GM23338 (cell line): ENCODE data around the gene ALDH5A1. TPM values are rescaled to one million over a fixed set of nuclear protein-coding genes. Genes with fewer than 3 reads are reported as not detected.

Experiments
- ATAC-seq: fragments of 200-7000 bp; cut with Tn5 transposase; 3 replicates; pipeline ENCODE4 v1.9.1; 2020
- DNase-seq: peaks from one replicate; pipeline ENCODE4 v3.0.0-alpha.2; 2015; ENCODE audit warnings: low spot score
- H2AFZ ChIP-seq: fragments of 200-600 bp; sonication (generic); 2 replicates; pipeline ENCODE4 v1.8.0; 2016; ENCODE audit warnings: antibody characterized with exemption, mild to moderate bottlenecking, moderate library complexity
- H3F3A ChIP-seq: fragments of 200-600 bp; sonication (generic); replicated peaks from 2 replicates; pipeline ENCODE4 v1.8.0; 2017; ENCODE audit warnings: antibody characterized with exemption, mixed run types, low read depth
- H3K27ac ChIP-seq: fragments of 200-600 bp; sonication (generic); 2 replicates; pipeline ENCODE4 v1.6.1; 2016; ENCODE audit warnings: low read depth
- H3K27me3 ChIP-seq: fragments of 200-600 bp; sonication (generic); 2 replicates; pipeline ENCODE4 v1.8.0; 2016; ENCODE audit warnings: mild to moderate bottlenecking, mixed run types, moderate library complexity; ENCODE audit not compliant: insufficient read depth
- H3K36me3 ChIP-seq: fragments of 200-600 bp; sonication (generic); 2 replicates; pipeline ENCODE4 v1.8.0; 2016; ENCODE audit warnings: mild to moderate bottlenecking; ENCODE audit not compliant: insufficient read depth
- H3K4me1 ChIP-seq: fragments of 200-600 bp; sonication (generic); 2 replicates; pipeline ENCODE4 v1.8.0; 2016; ENCODE audit warnings: mild to moderate bottlenecking, moderate library complexity; ENCODE audit not compliant: insufficient read depth
- H3K4me2 ChIP-seq: fragments of 200-600 bp; sonication (generic); 2 replicates; pipeline ENCODE4 v1.7.1; 2017; ENCODE audit warnings: mixed run types
- H3K4me3 ChIP-seq: fragments of 200-600 bp; sonication (generic); 2 replicates; pipeline ENCODE4 v1.6.1; 2016; ENCODE audit warnings: mixed run types
- H3K79me2 ChIP-seq: fragments of 200-600 bp; sonication (generic); replicated peaks from 2 replicates; pipeline ENCODE4 v1.8.0; 2017; ENCODE audit warnings: mild to moderate bottlenecking; ENCODE audit not compliant: insufficient read depth
- H3K9me2 ChIP-seq: fragments of 200-600 bp; sonication (generic); 2 replicates; pipeline ENCODE4 v1.8.0; 2017; ENCODE audit not compliant: insufficient read depth
- H4K20me1 ChIP-seq: fragments of 200-600 bp; sonication (generic); replicated peaks from 2 replicates; pipeline ENCODE4 v1.8.0; 2017; ENCODE audit warnings: mild to moderate bottlenecking; ENCODE audit not compliant: insufficient read depth
- H3K27ac Mint-ChIP-seq: 2 replicates; pipeline ENCODE4 v1.8.0; 2020; ENCODE audit warnings: inconsistent platforms, mild to moderate bottlenecking, moderate library complexity, mixed read lengths
- H3K27me3 Mint-ChIP-seq: 3 replicates; pipeline ENCODE4 v1.8.0; 2022; ENCODE audit warnings: low read depth, mild to moderate bottlenecking, moderate library complexity, mixed read lengths, inconsistent platforms; ENCODE audit not compliant: insufficient read depth, poor library complexity
- H3K36me3 Mint-ChIP-seq: 3 replicates; pipeline ENCODE4 v1.8.0; 2021; ENCODE audit warnings: low read depth, mild to moderate bottlenecking, inconsistent platforms, moderate library complexity, mixed read lengths
- H3K4me1 Mint-ChIP-seq: 3 replicates; pipeline ENCODE4 v1.8.0; 2020; ENCODE audit warnings: mild to moderate bottlenecking, inconsistent platforms, mixed read lengths
- H3K4me3 Mint-ChIP-seq: 3 replicates; pipeline ENCODE4 v1.8.0; 2021; ENCODE audit warnings: moderate library complexity, mild to moderate bottlenecking, inconsistent platforms, mixed read lengths
- H3K9me3 Mint-ChIP-seq: 3 replicates; pipeline ENCODE4 v1.8.0; 2020; ENCODE audit warnings: moderate library complexity, mild to moderate bottlenecking, inconsistent platforms, mixed read lengths
- CREB1 ChIP-seq: fragments of 250-450 bp; sonication (Bioruptor Pico); IDR thresholded peaks from 2 replicates; pipeline ENCODE4 v1.5.0; 2020; ENCODE audit warnings: low read depth, mild to moderate bottlenecking, moderate library complexity
- CTCF ChIP-seq, 2 experiments: fragments of 200-600 bp in 1 of 2; sonication (generic) in 1 of 2; conservative IDR thresholded peaks; 2 replicates each; pipeline versions ENCODE4 v1.5.1 to v1.6.1; 2016 to 2017; ENCODE audit warnings: antibody characterized with exemption in 2 of 2, low read depth in 2 of 2, mild to moderate bottlenecking in 2 of 2, moderate library complexity in 1 of 2
- ETS1 ChIP-seq: IDR thresholded peaks from 2 replicates; pipeline ENCODE4 v1.6.1; 2016; ENCODE audit warnings: antibody characterized with exemption
- EZH2 ChIP-seq: fragments of 200-600 bp; sonication (generic); IDR thresholded peaks from one replicate; pipeline ENCODE4 v1.8.0; 2017; ENCODE audit warnings: antibody characterized with exemption, mild to moderate bottlenecking, low read depth; ENCODE audit not compliant: unreplicated experiment
- EZH2phosphoT487 ChIP-seq: fragments of 200-600 bp; sonication (generic); IDR thresholded peaks from one replicate; pipeline ENCODE4 v1.8.1; 2018; ENCODE audit warnings: antibody characterized with exemption; ENCODE audit not compliant: unreplicated experiment
- JUNB ChIP-seq: IDR thresholded peaks from one replicate; pipeline ENCODE4 v1.6.1; 2016; ENCODE audit warnings: antibody characterized with exemption; ENCODE audit not compliant: unreplicated experiment
- NANOG ChIP-seq: IDR thresholded peaks from 2 replicates; pipeline ENCODE4 v1.6.1; 2016; ENCODE audit warnings: antibody characterized with exemption, borderline replicate concordance
- POLR2AphosphoS5 ChIP-seq: IDR thresholded peaks from 2 replicates; pipeline ENCODE4 v1.6.1; 2016; ENCODE audit warnings: antibody characterized with exemption, low read depth
- REST ChIP-seq: IDR thresholded peaks from one replicate; pipeline ENCODE4 v1.6.1; 2018; ENCODE audit warnings: antibody characterized with exemption; ENCODE audit not compliant: unreplicated experiment
- STAT1 ChIP-seq: IDR thresholded peaks from one replicate; pipeline ENCODE4 v1.6.1; 2016; ENCODE audit warnings: antibody characterized with exemption; ENCODE audit not compliant: unreplicated experiment
- ZNF114 ChIP-seq: fragments of 250-450 bp; sonication (Bioruptor Pico); IDR thresholded peaks from 2 replicates; pipeline ENCODE4 v1.5.0; 2020; ENCODE audit warnings: mild to moderate bottlenecking, moderate library complexity
- ZNF331 ChIP-seq: fragments of 250-450 bp; sonication (Bioruptor Pico); IDR thresholded peaks from 2 replicates; pipeline ENCODE4 v1.5.0; 2020; ENCODE audit warnings: low read depth, mild to moderate bottlenecking, moderate library complexity
- ZNF462 ChIP-seq: fragments of 250-450 bp; sonication (Bioruptor Pico); IDR thresholded peaks from 2 replicates; pipeline ENCODE4 v1.5.0; 2020; ENCODE audit warnings: mild to moderate bottlenecking, moderate library complexity
- polyA plus RNA-seq: library from polyadenylated mRNA; unstranded; fragments of >200 nt; fragmentation: Nextera tagmentation; extraction: Ambion mirVana; gene quantifications from 2 replicates; pipeline ENCODE4 v1.2.1, GENCODE V29; 2016
- total RNA-seq: library from RNA; depleted of rRNA; stranded (reverse); fragments of >200 nt; shearing (Covaris generic); gene quantifications from 2 replicates; pipeline ENCODE4 v1.2.3, GENCODE V29; 2014

Gene ALDH5A1
- total and polyA plus RNA-seq, 2 experiments from 2014 or later = 3.1 to 5.2 TPM

GRCh38 chr6:24480705-24481104, 14.1 kb upstream of the ALDH5A1 start:
- peaks cover 11% of the 10 kb centered on the region for H3K9me3 Mint-ChIP-seq
- TF ChIP-seq ZNF462 (CRISPR knock-in tag) = no peak
- no peak for TF ChIP-seq EZH2phosphoT487
- no peak for TF ChIP-seq STAT1
- no peak for TF ChIP-seq CREB1 (CRISPR knock-in tag)
- TF ChIP-seq CTCF (conservative IDR thresholded peaks at IDR 0.05; ENCODE audit: low read depth in 2 of 2) = no peak
- TF ChIP-seq POLR2AphosphoS5 = no peak
- no peak for TF ChIP-seq NANOG
- no peak for TF ChIP-seq EZH2
- no peak for TF ChIP-seq ETS1
- no peak for TF ChIP-seq REST
- TF ChIP-seq ZNF114 (CRISPR knock-in tag) = no peak
- TF ChIP-seq ZNF331 (CRISPR knock-in tag) = no peak
- TF ChIP-seq JUNB = no peak

More at GRCh38 chr6:24480705-24481104, 14.1 kb upstream of the ALDH5A1 start:
- Mint-ChIP-seq H3K36me3 (peaks cover 24% of the 10 kb centered on the region), H3K4me3 (no peak overlapping the region), H3K27me3 (peaks cover 4% of the 10 kb centered on the region), H3K4me1 (no peaks in the 10 kb centered on the region), H3K27ac (no peak overlapping the region)
- DNase-seq (no peak), ATAC-seq (no peak)
- H4K20me1 ChIP-seq = no peaks in the 10 kb centered on the region
- H3K27ac ChIP-seq = no peak overlapping the region
- H3K79me2 ChIP-seq = no peaks in the 10 kb centered on the region
- no peaks in the 10 kb centered on the region for H3K9me2 ChIP-seq
- peaks cover 6% of the 10 kb centered on the region; the same call in 1 of the 2 replicates for H3K36me3 ChIP-seq
- no peak overlapping the region for H2AFZ ChIP-seq
- H3F3A ChIP-seq = no peaks in the 10 kb centered on the region
- H3K27me3 ChIP-seq = no peaks in the 10 kb centered on the region
- no peak overlapping the region for H3K4me2 ChIP-seq
- H3K4me3 ChIP-seq = no peak overlapping the region
- H3K4me1 ChIP-seq = no peaks in the 10 kb centered on the region
